ENCODE measurements around the gene RIPOR3.

RIPOR3 gene

DNA sequence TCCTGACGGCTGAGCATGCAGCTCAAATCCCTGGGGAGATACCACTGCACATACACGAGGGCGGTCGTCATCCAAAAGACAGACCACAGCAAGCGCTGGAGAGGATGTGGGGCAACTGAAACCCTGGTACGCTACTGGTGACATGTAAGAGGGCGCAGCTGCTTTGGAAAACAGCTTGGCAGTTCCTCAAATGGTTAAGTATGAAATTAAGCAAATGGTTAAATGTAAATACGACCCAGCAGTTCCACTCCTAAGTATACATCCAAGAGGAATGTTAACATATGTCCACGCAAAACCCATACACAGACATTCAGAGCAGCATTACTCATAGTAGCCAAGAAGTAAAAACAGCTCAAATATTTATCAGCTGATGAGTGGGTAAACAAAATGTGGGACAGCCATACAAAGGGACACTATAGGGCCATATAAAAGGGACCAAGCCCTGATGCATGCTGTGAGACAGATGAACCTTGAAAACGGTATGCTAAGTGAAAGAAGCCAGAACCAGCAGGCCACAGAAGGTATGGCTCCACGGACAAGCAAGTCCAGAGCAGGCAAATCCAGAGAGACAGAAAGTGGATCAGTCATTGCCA lies 38.5 kb downstream of the RIPOR3 start:
- Histone ChIP-seq H3K27me3 (ENCODE audit: low read length) (no peaks in the 10 kb centered on the region), H3K9me3 (ENCODE audit: insufficient read depth, low read length) (no peaks in the 10 kb centered on the region), H2AFZ (ENCODE audit: low read depth, low read length, severe bottlenecking) (no peak overlapping the region), H3K9me2 (replicated peaks; ENCODE audit: insufficient read depth, low read length) (no peaks in the 10 kb centered on the region), H3F3A (ENCODE audit: insufficient read depth) (no peaks in the 10 kb centered on the region), H3K27ac (ENCODE audit: low read depth, low read length) (no peak overlapping the region), H3K4me2 (ENCODE audit: low read depth, low read length, poor library complexity, severe bottlenecking) (no peak overlapping the region), H3K79me2 (ENCODE audit: insufficient read depth, low read length) (no peaks in the 10 kb centered on the region), H4K20me1 (ENCODE audit: low read depth, low read length) (no peaks in the 10 kb centered on the region), H3K4me3 (ENCODE audit: insufficient read depth, low read length, poor library complexity, severe bottlenecking) (no peak overlapping the region), H3K9ac (ENCODE audit: low read length) (no peak overlapping the region), H3K36me3 (ENCODE audit: low read length) (no peaks in the 10 kb centered on the region)
- TF ChIP-seq EZH2phosphoT487 (conservative IDR thresholded peaks at IDR 0.05; ENCODE audit: low read length) (no peak), CTCF (IDR thresholded peaks at IDR 0.05; ENCODE audit: insufficient read depth, low read length, poor library complexity, severe bottlenecking) (no peak)

DNA sequence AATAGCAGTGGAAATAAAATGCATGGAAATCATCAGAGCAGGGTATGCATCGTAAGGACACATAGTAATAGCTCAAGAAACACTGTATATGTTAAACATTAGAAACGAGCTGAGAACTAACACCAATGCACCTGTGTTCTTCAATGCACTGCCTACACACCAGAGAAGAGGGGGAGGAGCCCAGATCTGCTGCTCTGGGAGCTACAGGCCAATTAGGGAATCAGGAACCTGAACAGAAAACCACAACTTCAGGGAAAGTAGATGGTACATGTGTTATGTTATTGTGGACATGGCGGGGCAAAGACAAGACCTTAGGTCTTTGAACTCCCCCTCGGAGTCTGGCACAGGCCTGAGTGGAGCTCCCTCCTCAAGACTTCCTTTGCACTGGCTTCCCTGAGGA lies 39.7 kb downstream of the RIPOR3 start:
- Histone ChIP-seq H3K79me2 (ENCODE audit: insufficient read depth, low read length) (no peaks in the 10 kb centered on the region), H3F3A (ENCODE audit: insufficient read depth) (no peaks in the 10 kb centered on the region), H3K9me3 (ENCODE audit: insufficient read depth, low read length) (no peaks in the 10 kb centered on the region), H4K20me1 (ENCODE audit: low read depth, low read length) (no peaks in the 10 kb centered on the region), H3K9ac (ENCODE audit: low read length) (no peak overlapping the region), H3K9me2 (replicated peaks; ENCODE audit: insufficient read depth, low read length) (no peaks in the 10 kb centered on the region), H3K4me3 (ENCODE audit: insufficient read depth, low read length, poor library complexity, severe bottlenecking) (no peak overlapping the region), H3K4me2 (ENCODE audit: low read depth, low read length, poor library complexity, severe bottlenecking) (no peak overlapping the region), H3K27me3 (ENCODE audit: low read length) (no peaks in the 10 kb centered on the region), H3K27ac (ENCODE audit: low read depth, low read length) (no peak overlapping the region), H2AFZ (ENCODE audit: low read depth, low read length, severe bottlenecking) (no peak overlapping the region), H3K36me3 (ENCODE audit: low read length) (no peaks in the 10 kb centered on the region)
- TF ChIP-seq EZH2phosphoT487 (conservative IDR thresholded peaks at IDR 0.05; ENCODE audit: low read length) (no peak), CTCF (IDR thresholded peaks at IDR 0.05; ENCODE audit: insufficient read depth, low read length, poor library complexity, severe bottlenecking) (no peak)

GRCh38 chr20:50649590-50649989 lies 41.8 kb downstream of the RIPOR3 start:
- H4K20me1 ChIP-seq (ENCODE audit: low read depth, low read length), result no peaks in the 10 kb centered on the region
- H3F3A ChIP-seq (ENCODE audit: insufficient read depth), result no peaks in the 10 kb centered on the region
- H3K4me3 ChIP-seq (ENCODE audit: insufficient read depth, low read length, poor library complexity, severe bottlenecking), result no peak overlapping the region
- H2AFZ ChIP-seq (ENCODE audit: low read depth, low read length, severe bottlenecking), result no peak overlapping the region
- H3K9ac ChIP-seq (ENCODE audit: low read length), result no peak overlapping the region
- TF ChIP-seq EZH2phosphoT487 (conservative IDR thresholded peaks at IDR 0.05; ENCODE audit: low read length), result no peak
- TF ChIP-seq CTCF (IDR thresholded peaks at IDR 0.05; ENCODE audit: insufficient read depth, low read length, poor library complexity, severe bottlenecking), result no peak
- no peak overlapping the region for H3K27ac ChIP-seq (ENCODE audit: low read depth, low read length)
- no peaks in the 10 kb centered on the region for H3K9me3 ChIP-seq (ENCODE audit: insufficient read depth, low read length)
- no peaks in the 10 kb centered on the region for H3K36me3 ChIP-seq (ENCODE audit: low read length)
- H3K4me2 ChIP-seq (ENCODE audit: low read depth, low read length, poor library complexity, severe bottlenecking), result no peak overlapping the region
- no peaks in the 10 kb centered on the region for H3K79me2 ChIP-seq (ENCODE audit: insufficient read depth, low read length)
- no peaks in the 10 kb centered on the region for H3K27me3 ChIP-seq (ENCODE audit: low read length)
- no peaks in the 10 kb centered on the region for H3K9me2 ChIP-seq (replicated peaks; ENCODE audit: insufficient read depth, low read length)
